Left ventricle myocardium inferior (tissue), 1 donor: Measurements from ENCODE around the gene ZGLP1. TPM values are rescaled to one million over a fixed set of nuclear protein-coding genes. Genes with fewer than 3 reads are reported as not detected.

Experiments
- DNase-seq: peaks from one replicate; pipeline ENCODE4 v3.0.0-alpha.2; 2020
- H3K27ac ChIP-seq: fragments of 200-600 bp; replicated peaks from 2 replicates; pipeline ENCODE4 v1.8.0; 2021
- H3K27me3 ChIP-seq: fragments of 200-600 bp; 2 replicates; pipeline ENCODE4 v1.8.0; 2021; ENCODE audit warnings: low read depth
- H3K36me3 ChIP-seq: fragments of 200-600 bp; 2 replicates; pipeline ENCODE4 v1.8.0; 2021
- H3K4me1 ChIP-seq: fragments of 200-600 bp; 2 replicates; pipeline ENCODE4 v1.8.0; 2021
- H3K4me3 ChIP-seq: fragments of 200-600 bp; 2 replicates; pipeline ENCODE4 v1.8.0; 2021; ENCODE audit warnings: mild to moderate bottlenecking, moderate library complexity
- H3K9me3 ChIP-seq: fragments of 200-600 bp; replicated peaks from 2 replicates; pipeline ENCODE4 v1.8.0; 2021
- CTCF ChIP-seq: fragments of 200-600 bp; IDR thresholded peaks from 2 replicates; pipeline ENCODE4 v1.8.0; 2021; ENCODE audit warnings: antibody characterized with exemption, mild to moderate bottlenecking, borderline replicate concordance
- intact Hi-C: fragments of 100-400 bp; cut with micrococcal nuclease; formaldehyde crosslinking; loops from one replicate; pipeline ENCODE4 v1.11.0; 2022
- total RNA-seq: library from RNA; stranded (reverse); fragmentation: NEBNext Ultra II Directional; extraction: Animal tissue kit (Norgen Biotek cat#: 25700); gene quantifications from one replicate; pipeline ENCODE4 v1.2.1, GENCODE V29; 2021
- donor health status: DM: no; HTN: yes; CAD: no; lungs with severe emphysema.

ZGLP1 gene
- total RNA-seq, 1 donor from 2014 or later, result 0.74 TPM

GRCh38 chr19:10317857-10318462 lies 8.3 kb upstream of the ZGLP1 start:
- no peaks in the 10 kb centered on the region for H3K27me3 ChIP-seq
- H3K4me3 ChIP-seq, result no peak overlapping the region
- peaks cover 19% of the 10 kb centered on the region for H3K4me1 ChIP-seq
- H3K27ac ChIP-seq, result no peak overlapping the region
- H3K36me3 ChIP-seq, result peaks cover 65% of the 10 kb centered on the region
- intact Hi-C loops, result no loop called here
- no peak for DNase-seq
- H3K9me3 ChIP-seq, result no peaks in the 10 kb centered on the region
- no peak for TF ChIP-seq CTCF

- no peak for DNase-seq
- Histone ChIP-seq H3K36me3 (peaks cover 58% of the 10 kb centered on the region), H3K27ac (no peak overlapping the region), H3K27me3 (no peaks in the 10 kb centered on the region), H3K9me3 (no peaks in the 10 kb centered on the region), H3K4me3 (no peak overlapping the region), H3K4me1 (peaks cover 19% of the 10 kb centered on the region)
- intact Hi-C loops, result no loop called here
- TF ChIP-seq CTCF, result no peak
Observed at GRCh38 chr19:10317045-10317856, 7.6 kb upstream of the ZGLP1 start.

- no peaks in the 10 kb centered on the region for H3K27me3 ChIP-seq
- H3K36me3 ChIP-seq, result peaks cover 50% of the 10 kb centered on the region
- no peak for TF ChIP-seq CTCF
- no peaks in the 10 kb centered on the region for H3K9me3 ChIP-seq
- peak overlapping the region; percentile 72 for H3K27ac ChIP-seq
- peaks cover 19% of the 10 kb centered on the region for H3K4me1 ChIP-seq
- intact Hi-C loops, result no loop called here
- peak overlapping the region; percentile 99 for H3K4me3 ChIP-seq
- DNase-seq, result no peak
Observed at GRCh38 chr19:10316229-10317044, 6.8 kb upstream of the ZGLP1 start.

GRCh38 chr19:10315335-10316214 lies 6.0 kb upstream of the ZGLP1 start, which contains the start of gene FDX2:
Gene FDX2, minus strand, starts transcription at chr19:10316015. Its CDS starts 19 bp downstream, at chr19:10315996.
- no peak for TF ChIP-seq CTCF
- no peaks in the 10 kb centered on the region for H3K9me3 ChIP-seq
- H3K27ac ChIP-seq, result peak within 1 kb of the TSS; percentile 72
- no peaks in the 10 kb centered on the region for H3K27me3 ChIP-seq
- H3K4me1 ChIP-seq, result peaks cover 19% of the 10 kb centered on the region
- peak within 1 kb of the TSS; percentile 99 for H3K4me3 ChIP-seq
- peak; percentile 90 for DNase-seq
- intact Hi-C loops, result no loop called here
- H3K36me3 ChIP-seq, result peaks cover 41% of the 10 kb centered on the region
